Measurements from ENCODE around the gene IFT74.

GRCh38 chr9:27037499-27037898, 81.3 kb downstream of the IFT74 start:
- TF ChIP-seq BMI1 (IDR thresholded peaks at IDR 0.05; ENCODE audit: low read length) (no peak), E2F3 (CRISPR knock-in tag; IDR thresholded peaks at IDR 0.05) (no peak), MYBL2 (IDR thresholded peaks at IDR 0.05; ENCODE audit: low read depth) (no peak), MYBL2 (CRISPR knock-in tag; IDR thresholded peaks at IDR 0.05; ENCODE audit: borderline replicate concordance) (no peak), ZNF24 (IDR thresholded peaks at IDR 0.05) (no peak), ZNF639 (CRISPR knock-in tag; conservative IDR thresholded peaks at IDR 0.05 in 1 of 2, IDR thresholded peaks at IDR 0.05 in 1 of 2) (no peak), PHB2 (IDR thresholded peaks at IDR 0.05; ENCODE audit: low read depth) (no peak), RBBP5 (IDR thresholded peaks at IDR 0.05; ENCODE audit: borderline replicate concordance, insufficient read depth, low read length, poor library complexity, severe bottlenecking) (no peak), ATF2 (CRISPR knock-in tag; IDR thresholded peaks at IDR 0.05) (no peak), GABPA (tag; conservative IDR thresholded peaks at IDR 0.05; ENCODE audit: low read depth) (no peak), SRF (CRISPR knock-in tag; IDR thresholded peaks at IDR 0.05) (no peak), MXI1 (IDR thresholded peaks at IDR 0.05; ENCODE audit: low read depth, low read length) (no peak), LEF1 (IDR thresholded peaks at IDR 0.05) (no peak), NR3C1 (CRISPR knock-in tag; IDR thresholded peaks at IDR 0.05) (no peak), CTCF (IDR thresholded peaks at IDR 0.05 in 2 of 3, conservative IDR thresholded peaks at IDR 0.05 in 1 of 3; ENCODE audit: insufficient read depth in 2 of 3, low read depth in 1 of 3, low read length in 3 of 3) (no peak)
